Liver (tissue), 9 donors: ENCODE measurements around the gene GLIS1. TPM values are rescaled to one million over a fixed set of nuclear protein-coding genes. Genes with fewer than 3 reads are reported as not detected.

Experiments used
- DNase-seq: peaks from one replicate; pipeline ENCODE4 v3.0.0-alpha.2; 2017; ENCODE audit warnings: low spot score
- H3K27ac ChIP-seq, 2 donors: one replicate each; pipeline ENCODE4 v1.7.0; 2013; ENCODE audit warnings: inconsistent platforms in 2 of 2, low read length in 2 of 2, control low read depth in 1 of 2, low read depth in 1 of 2, mild to moderate bottlenecking in 1 of 2
- H3K27me3 ChIP-seq, 4 donors: one replicate each; pipeline versions ENCODE4 v1.6.1 to v1.7.0; 2013; ENCODE audit warnings: low read length in 3 of 4, inconsistent platforms in 1 of 4, mild to moderate bottlenecking in 1 of 4, moderate library complexity in 1 of 4; ENCODE audit not compliant: control insufficient read depth in 4 of 4, insufficient read depth in 4 of 4
- H3K36me3 ChIP-seq, 4 donors: one replicate each; pipeline versions ENCODE4 v1.6.1 to v1.7.0; 2013; ENCODE audit warnings: low read length in 3 of 4, mild to moderate bottlenecking in 3 of 4, low read depth in 1 of 4, moderate library complexity in 1 of 4; ENCODE audit not compliant: control insufficient read depth in 4 of 4, insufficient read depth in 3 of 4
- H3K4me1 ChIP-seq, 4 donors: one replicate each; pipeline versions ENCODE4 v1.6.1 to v1.7.0; 2013; ENCODE audit warnings: low read length in 3 of 4, mild to moderate bottlenecking in 3 of 4, moderate library complexity in 1 of 4; ENCODE audit not compliant: control insufficient read depth in 4 of 4, insufficient read depth in 4 of 4
- H3K4me3 ChIP-seq, 3 donors: one replicate each; pipeline versions ENCODE4 v1.6.1 to v1.7.0; 2013; ENCODE audit warnings: low read length in 3 of 3, control low read depth in 1 of 3, low read depth in 1 of 3, mild to moderate bottlenecking in 1 of 3
- H3K9ac ChIP-seq, 2 donors: one replicate each; pipeline ENCODE4 v1.7.0; 2013; ENCODE audit warnings: low read length in 2 of 2, mild to moderate bottlenecking in 2 of 2, moderate library complexity in 2 of 2, control low read depth in 1 of 2, low read depth in 1 of 2
- H3K9me3 ChIP-seq, 4 donors: one replicate each; pipeline versions ENCODE4 v1.6.1 to v1.7.0; 2013; ENCODE audit warnings: low read length in 3 of 4; ENCODE audit not compliant: control insufficient read depth in 4 of 4
- EGR1 ChIP-seq, 2 donors: IDR thresholded peaks; 2 replicates each; pipeline ENCODE4 v1.6.1; 2016 to 2018; ENCODE audit warnings: antibody characterized with exemption in 2 of 2, low read depth in 2 of 2
- FOXA1 ChIP-seq: IDR thresholded peaks from 2 replicates; pipeline ENCODE4 v1.6.1; 2016; ENCODE audit warnings: antibody characterized with exemption
- FOXA2 ChIP-seq: IDR thresholded peaks from 2 replicates; pipeline ENCODE4 v1.6.1; 2016; ENCODE audit warnings: antibody characterized with exemption
- GABPA ChIP-seq, 2 donors: IDR thresholded peaks in 1 of 2; conservative IDR thresholded peaks in 1 of 2; 2 replicates each; pipeline ENCODE4 v1.6.1; 2016; ENCODE audit warnings: antibody characterized with exemption in 2 of 2, mild to moderate bottlenecking in 1 of 2, moderate library complexity in 1 of 2
- HNF4A ChIP-seq, 2 donors: conservative IDR thresholded peaks; 2 replicates each; pipeline ENCODE4 v1.6.1; 2016; ENCODE audit warnings: antibody characterized with exemption in 2 of 2, mild to moderate bottlenecking in 2 of 2
- HNF4G ChIP-seq: IDR thresholded peaks from 2 replicates; pipeline ENCODE4 v1.6.1; 2016; ENCODE audit warnings: antibody characterized with exemption
- JUND ChIP-seq, 2 donors: IDR thresholded peaks; 2 replicates each; pipeline ENCODE4 v1.6.1; 2016; ENCODE audit warnings: antibody characterized with exemption in 2 of 2
- NR2F2 ChIP-seq: IDR thresholded peaks from 2 replicates; pipeline ENCODE4 v1.6.1; 2016; ENCODE audit warnings: antibody characterized with exemption
- RAD21 ChIP-seq, 2 donors: IDR thresholded peaks; 2 replicates each; pipeline ENCODE4 v1.6.1; 2016; ENCODE audit warnings: antibody characterized with exemption in 2 of 2, mild to moderate bottlenecking in 2 of 2
- SP1 ChIP-seq: IDR thresholded peaks from 2 replicates; pipeline ENCODE4 v1.6.1; 2018; ENCODE audit warnings: antibody characterized with exemption, mild to moderate bottlenecking
- TAF1 ChIP-seq: conservative IDR thresholded peaks from 2 replicates; pipeline ENCODE4 v1.6.1; 2016; ENCODE audit warnings: antibody characterized with exemption, mild to moderate bottlenecking
- YY1 ChIP-seq: IDR thresholded peaks from 2 replicates; pipeline ENCODE4 v1.6.1; 2016; ENCODE audit warnings: antibody characterized with exemption, mild to moderate bottlenecking
- WGBS: extraction: QIAGEN DNeasy Blood & Tissue Kit; methylation state at CpG from one replicate; pipeline ENCODE4 v1.1.7; 2013; 5-methylcytosine and 5-hydroxymethylcytosine counted together
- polyA plus RNA-seq, 2 donors: library from polyadenylated mRNA; stranded (reverse) in 1 of 2; unstranded in 1 of 2; fragments of 200-250 nt in 1 of 2; fragments of >200 nt in 1 of 2; fragmentation: Nextera tagmentation in 1 of 2; extraction: Ambion mirVana in 1 of 2; gene quantifications; one replicate each; pipeline versions ENCODE4 v1.2.1 to v1.2.3, GENCODE V29; 2013 to 2015
- total RNA-seq, 2 donors: library from RNA; depleted of rRNA; stranded (reverse); fragments of >200 nt; gene quantifications; one replicate each; pipeline ENCODE4 v1.2.3, GENCODE V29; 2014
- TF ChIP-seq, protein P1 (sequence below): fragments of 150-350 bp; IDR thresholded peaks from 2 replicates; pipeline ENCODE4 v1.5.1; 2017; ENCODE audit warnings: improper control_type of control experiment, low read depth, low read length; ENCODE audit not compliant: missing input control
- TF ChIP-seq, protein P2 (sequence below): IDR thresholded peaks from 2 replicates; pipeline ENCODE4 v1.6.1; 2016; ENCODE audit warnings: antibody characterized with exemption
- TF ChIP-seq, protein P3 (sequence below): IDR thresholded peaks from 2 replicates; pipeline ENCODE4 v1.6.1; 2016; ENCODE audit warnings: antibody characterized with exemption, mild to moderate bottlenecking
- TF ChIP-seq, protein P4 (sequence below): IDR thresholded peaks from 2 replicates; pipeline ENCODE4 v1.6.1; 2016; ENCODE audit warnings: antibody characterized with exemption
- TF ChIP-seq, protein P5 (sequence below): IDR thresholded peaks from 2 replicates; pipeline ENCODE4 v1.6.1; 2016; ENCODE audit warnings: antibody characterized with exemption
- donor health status: healthy.
- donor health status: healthy.
- donor health status: healthy.
- donor health status: healthy.
- donor health status: healthy.

Gene GLIS1
- total and polyA plus RNA-seq, 4 donors, result under 0.01 to 0.05 TPM; not detected in 2

- DNase-seq, result no peak
- no peaks in the 10 kb centered on the region for H3K9me3 ChIP-seq
- H3K27me3 ChIP-seq, result peaks cover 0 to 3% (median 0%) of the 10 kb centered on the region in 4 donors
- 74% methylated on average over 13 of the region's 13 CpGs for WGBS
- TF ChIP-seq, protein P1, sequence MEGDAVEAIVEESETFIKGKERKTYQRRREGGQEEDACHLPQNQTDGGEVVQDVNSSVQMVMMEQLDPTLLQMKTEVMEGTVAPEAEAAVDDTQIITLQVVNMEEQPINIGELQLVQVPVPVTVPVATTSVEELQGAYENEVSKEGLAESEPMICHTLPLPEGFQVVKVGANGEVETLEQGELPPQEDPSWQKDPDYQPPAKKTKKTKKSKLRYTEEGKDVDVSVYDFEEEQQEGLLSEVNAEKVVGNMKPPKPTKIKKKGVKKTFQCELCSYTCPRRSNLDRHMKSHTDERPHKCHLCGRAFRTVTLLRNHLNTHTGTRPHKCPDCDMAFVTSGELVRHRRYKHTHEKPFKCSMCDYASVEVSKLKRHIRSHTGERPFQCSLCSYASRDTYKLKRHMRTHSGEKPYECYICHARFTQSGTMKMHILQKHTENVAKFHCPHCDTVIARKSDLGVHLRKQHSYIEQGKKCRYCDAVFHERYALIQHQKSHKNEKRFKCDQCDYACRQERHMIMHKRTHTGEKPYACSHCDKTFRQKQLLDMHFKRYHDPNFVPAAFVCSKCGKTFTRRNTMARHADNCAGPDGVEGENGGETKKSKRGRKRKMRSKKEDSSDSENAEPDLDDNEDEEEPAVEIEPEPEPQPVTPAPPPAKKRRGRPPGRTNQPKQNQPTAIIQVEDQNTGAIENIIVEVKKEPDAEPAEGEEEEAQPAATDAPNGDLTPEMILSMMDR, result no peak
- TF ChIP-seq HNF4G, result no peak
- TF ChIP-seq, protein P2, sequence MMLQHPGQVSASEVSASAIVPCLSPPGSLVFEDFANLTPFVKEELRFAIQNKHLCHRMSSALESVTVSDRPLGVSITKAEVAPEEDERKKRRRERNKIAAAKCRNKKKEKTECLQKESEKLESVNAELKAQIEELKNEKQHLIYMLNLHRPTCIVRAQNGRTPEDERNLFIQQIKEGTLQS, result no peak
- no peak for TF ChIP-seq JUND (IDR thresholded peaks at IDR 0.05)
- no peak for TF ChIP-seq GABPA (IDR thresholded peaks at IDR 0.05 in 1 of 2, conservative IDR thresholded peaks at IDR 0.05 in 1 of 2)
- TF ChIP-seq, protein P3, sequence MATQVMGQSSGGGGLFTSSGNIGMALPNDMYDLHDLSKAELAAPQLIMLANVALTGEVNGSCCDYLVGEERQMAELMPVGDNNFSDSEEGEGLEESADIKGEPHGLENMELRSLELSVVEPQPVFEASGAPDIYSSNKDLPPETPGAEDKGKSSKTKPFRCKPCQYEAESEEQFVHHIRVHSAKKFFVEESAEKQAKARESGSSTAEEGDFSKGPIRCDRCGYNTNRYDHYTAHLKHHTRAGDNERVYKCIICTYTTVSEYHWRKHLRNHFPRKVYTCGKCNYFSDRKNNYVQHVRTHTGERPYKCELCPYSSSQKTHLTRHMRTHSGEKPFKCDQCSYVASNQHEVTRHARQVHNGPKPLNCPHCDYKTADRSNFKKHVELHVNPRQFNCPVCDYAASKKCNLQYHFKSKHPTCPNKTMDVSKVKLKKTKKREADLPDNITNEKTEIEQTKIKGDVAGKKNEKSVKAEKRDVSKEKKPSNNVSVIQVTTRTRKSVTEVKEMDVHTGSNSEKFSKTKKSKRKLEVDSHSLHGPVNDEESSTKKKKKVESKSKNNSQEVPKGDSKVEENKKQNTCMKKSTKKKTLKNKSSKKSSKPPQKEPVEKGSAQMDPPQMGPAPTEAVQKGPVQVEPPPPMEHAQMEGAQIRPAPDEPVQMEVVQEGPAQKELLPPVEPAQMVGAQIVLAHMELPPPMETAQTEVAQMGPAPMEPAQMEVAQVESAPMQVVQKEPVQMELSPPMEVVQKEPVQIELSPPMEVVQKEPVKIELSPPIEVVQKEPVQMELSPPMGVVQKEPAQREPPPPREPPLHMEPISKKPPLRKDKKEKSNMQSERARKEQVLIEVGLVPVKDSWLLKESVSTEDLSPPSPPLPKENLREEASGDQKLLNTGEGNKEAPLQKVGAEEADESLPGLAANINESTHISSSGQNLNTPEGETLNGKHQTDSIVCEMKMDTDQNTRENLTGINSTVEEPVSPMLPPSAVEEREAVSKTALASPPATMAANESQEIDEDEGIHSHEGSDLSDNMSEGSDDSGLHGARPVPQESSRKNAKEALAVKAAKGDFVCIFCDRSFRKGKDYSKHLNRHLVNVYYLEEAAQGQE, result no peak
- TF ChIP-seq EGR1 (IDR thresholded peaks at IDR 0.05; ENCODE audit: low read depth in 2 of 2), result no peak
- no peak for TF ChIP-seq YY1
- TF ChIP-seq, protein P4, sequence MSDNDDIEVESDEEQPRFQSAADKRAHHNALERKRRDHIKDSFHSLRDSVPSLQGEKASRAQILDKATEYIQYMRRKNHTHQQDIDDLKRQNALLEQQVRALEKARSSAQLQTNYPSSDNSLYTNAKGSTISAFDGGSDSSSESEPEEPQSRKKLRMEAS, result no peak
- TF ChIP-seq, protein P5, sequence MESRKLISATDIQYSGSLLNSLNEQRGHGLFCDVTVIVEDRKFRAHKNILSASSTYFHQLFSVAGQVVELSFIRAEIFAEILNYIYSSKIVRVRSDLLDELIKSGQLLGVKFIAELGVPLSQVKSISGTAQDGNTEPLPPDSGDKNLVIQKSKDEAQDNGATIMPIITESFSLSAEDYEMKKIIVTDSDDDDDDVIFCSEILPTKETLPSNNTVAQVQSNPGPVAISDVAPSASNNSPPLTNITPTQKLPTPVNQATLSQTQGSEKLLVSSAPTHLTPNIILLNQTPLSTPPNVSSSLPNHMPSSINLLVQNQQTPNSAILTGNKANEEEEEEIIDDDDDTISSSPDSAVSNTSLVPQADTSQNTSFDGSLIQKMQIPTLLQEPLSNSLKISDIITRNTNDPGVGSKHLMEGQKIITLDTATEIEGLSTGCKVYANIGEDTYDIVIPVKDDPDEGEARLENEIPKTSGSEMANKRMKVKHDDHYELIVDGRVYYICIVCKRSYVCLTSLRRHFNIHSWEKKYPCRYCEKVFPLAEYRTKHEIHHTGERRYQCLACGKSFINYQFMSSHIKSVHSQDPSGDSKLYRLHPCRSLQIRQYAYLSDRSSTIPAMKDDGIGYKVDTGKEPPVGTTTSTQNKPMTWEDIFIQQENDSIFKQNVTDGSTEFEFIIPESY, result no peak
- no peak for TF ChIP-seq TAF1
- no peak for TF ChIP-seq SP1
- TF ChIP-seq NR2F2, result no peak
- no peak for TF ChIP-seq RAD21 (IDR thresholded peaks at IDR 0.05)
- H3K27ac ChIP-seq, result no peak overlapping the region
- no peak overlapping the region for H3K9ac ChIP-seq
- no peak overlapping the region for H3K4me3 ChIP-seq
- H3K36me3 ChIP-seq, result no peaks in the 10 kb centered on the region
- no peaks in the 10 kb centered on the region for H3K4me1 ChIP-seq
Observed at GRCh38 chr1:53559391-53559815, 179.6 kb downstream of the GLIS1 start.

- Histone ChIP-seq H3K9me3 (no peaks in the 10 kb centered on the region), H3K4me1 (no peaks in the 10 kb centered on the region), H3K36me3 (no peaks in the 10 kb centered on the region), H3K9ac (no peak overlapping the region), H3K27me3 (peaks cover 0 to 3% (median 0%) of the 10 kb centered on the region in 4 donors), H3K4me3 (no peak overlapping the region), H3K27ac (no peak overlapping the region)
- 88% methylated on average over 5 of the region's 5 CpGs for WGBS
- DNase-seq, result no peak
- TF ChIP-seq RAD21 (IDR thresholded peaks at IDR 0.05), result no peak
- TF ChIP-seq EGR1 (IDR thresholded peaks at IDR 0.05; ENCODE audit: low read depth in 2 of 2), result no peak
- TF ChIP-seq HNF4A (conservative IDR thresholded peaks at IDR 0.05), result no peak
- TF ChIP-seq YY1, result no peak
- no peak for TF ChIP-seq NR2F2
- TF ChIP-seq, protein P4, result no peak
- TF ChIP-seq, protein P1, result no peak
- TF ChIP-seq SP1, result no peak
- no peak for TF ChIP-seq FOXA1
- TF ChIP-seq FOXA2, result no peak
- TF ChIP-seq TAF1, result no peak
- TF ChIP-seq HNF4G, result no peak
- TF ChIP-seq, protein P2, result no peak
- TF ChIP-seq JUND (IDR thresholded peaks at IDR 0.05), result no peak
- no peak for TF ChIP-seq GABPA (IDR thresholded peaks at IDR 0.05 in 1 of 2, conservative IDR thresholded peaks at IDR 0.05 in 1 of 2)
Observed at GRCh38 chr1:53558739-53559315, 180.1 kb downstream of the GLIS1 start.
